ENCODE measurements around the gene LRRC23. TPM values are rescaled to one million over a fixed set of nuclear protein-coding genes. Genes with fewer than 3 reads are reported as not detected.
"Not testable (repeated sequence)": the region's sequence is repeated elsewhere in the genome, so short reads cannot be mapped to it uniquely, and the experiment has no call there.

The LRRC23 gene
- total and polyA plus RNA-seq, 8 donors = 5.3 to 20.4 (median 9.0) TPM; not detected in 1

GRCh38 chr12:6872073-6873048 is 32.3 kb upstream of the LRRC23 start:
- Histone ChIP-seq H3K4me1 (peaks cover 31 to 65% (median 63%) of the 10 kb centered on the region in 4 donors), H3K4me3 (peak overlapping the region; percentile 69 to 84 (median 77)), H3K27me3 (no peaks in the 10 kb centered on the region), H3K9me3 (no peaks in the 10 kb centered on the region), H3K36me3 (peaks cover 16 to 34% (median 30%) of the 10 kb centered on the region in 4 donors), H3K27ac (peak overlapping the region; percentile 87 to 98 (median 88))
- TF ChIP-seq POLR2A (IDR thresholded peaks at IDR 0.05) (no peak), POLR2AphosphoS5 (IDR thresholded peaks at IDR 0.05) (peak in 2 of 3 donors; percentile 63 to 82), CTCF (IDR thresholded peaks at IDR 0.05) (peak in 5 of 7 experiments; percentile 75 to 96 (median 89))
- DNase-seq = peak; percentile 88 to 95
- intact Hi-C loops (cut with DNase I; ENCODE audit: low total_unique reads) = no loop called here
- WGBS, 5 donors = 0 to 2% (median 0%) methylated on average over 25 to 40 of the region's 40 CpGs

- TF ChIP-seq POLR2AphosphoS5 (IDR thresholded peaks at IDR 0.05) (peak; percentile 35 to 89 (median 71)), EP300 (IDR thresholded peaks at IDR 0.05) (no peak)
- H3K4me3 ChIP-seq = peak within 1 kb of the TSS; percentile 69 to 84 (median 77)
- H3K9me3 ChIP-seq = no peaks in the 10 kb centered on the region
- H3K27ac ChIP-seq = peak within 1 kb of the TSS; percentile 87 to 98 (median 88)
- DNase-seq = peak; percentile 99
- intact Hi-C loops (cut with DNase I; ENCODE audit: low total_unique reads) = no loop called here
- 0 to 2% (median 1%) methylated on average over 30 to 65 of the region's 66 CpGs for WGBS, 5 donors
- peaks cover 30 to 60% (median 56%) of the 10 kb centered on the region in 4 donors for H3K4me1 ChIP-seq
- H3K36me3 ChIP-seq = peaks cover 16 to 34% (median 30%) of the 10 kb centered on the region in 4 donors
- no peaks in the 10 kb centered on the region for H3K27me3 ChIP-seq
Observed at GRCh38 chr12:6873094-6874014, 31.3 kb upstream of the LRRC23 start, which contains the start of gene SPSB2. TSS of gene SPSB2 (minus strand) at chr12:6873303. CDS start at chr12:6872901, 402 bp downstream.

GRCh38 chr12:6874015-6874368 is 30.6 kb upstream of the LRRC23 start:
- H3K27me3 ChIP-seq; H3K9me3 ChIP-seq; DNase-seq; intact Hi-C loops (cut with DNase I; ENCODE audit: low total_unique reads): not testable (repeated sequence)
- 41 to 55% (median 51%) methylated on average over 9 of the region's 9 CpGs for WGBS, 5 donors
- Histone ChIP-seq H3K4me3 (peak overlapping the region; percentile 69 to 84 (median 77)), H3K36me3 (peaks cover 16 to 33% (median 30%) of the 10 kb centered on the region in 4 donors), H3K27ac (peak overlapping the region; percentile 87 to 98 (median 88)), H3K4me1 (peaks cover 23 to 54% (median 49%) of the 10 kb centered on the region in 4 donors)

GRCh38 chr12:6879824-6880223 is 24.8 kb upstream of the LRRC23 start:
- Histone ChIP-seq H3K27ac (peak overlapping the region in 4 of 5 donors; percentile 38 to 72 (median 48)), H3K36me3 (peaks cover 3 to 31% (median 27%) of the 10 kb centered on the region in 4 donors), H3K4me1 (peaks cover 0 to 18% (median 4%) of the 10 kb centered on the region in 4 donors)
- DNase-seq; H3K9me3 ChIP-seq; H3K27me3 ChIP-seq; H3K4me3 ChIP-seq; intact Hi-C loops (cut with DNase I; ENCODE audit: low total_unique reads): not testable (repeated sequence)
- WGBS, 5 donors = 81 to 94% (median 88%) methylated on average over 11 of the region's 11 CpGs

GRCh38 chr12:6883252-6883651 is 21.4 kb upstream of the LRRC23 start:
- no peaks in the 10 kb centered on the region for H3K27me3 ChIP-seq
- no peak overlapping the region for H3K4me3 ChIP-seq
- TF ChIP-seq CTCF (IDR thresholded peaks at IDR 0.05) (no peak), EP300 (IDR thresholded peaks at IDR 0.05) (no peak), POLR2A (IDR thresholded peaks at IDR 0.05) (no peak), POLR2AphosphoS5 (IDR thresholded peaks at IDR 0.05) (no peak)
- 93 to 100% (median 98%) methylated on average over 5 of the region's 5 CpGs for WGBS, 5 donors
- intact Hi-C loops (cut with DNase I; ENCODE audit: low total_unique reads) = no loop called here
- no peak overlapping the region for H3K27ac ChIP-seq
- H3K4me1 ChIP-seq = peaks cover 0 to 12% (median 6%) of the 10 kb centered on the region in 4 donors
- H3K36me3 ChIP-seq = peaks cover 3 to 38% (median 28%) of the 10 kb centered on the region in 4 donors
- no peaks in the 10 kb centered on the region for H3K9me3 ChIP-seq
- DNase-seq = no peak
